BLaER1 treated with 17β-estradiol and CSF1 and Interleukin-3, amounts not matched to agents 10 nM and 100 nM (cell line): ENCODE data around the gene QSOX2.

Experiments used
- H3K27ac ChIP-seq, 11 experiments: shearing (Covaris generic); formaldehyde crosslinking; 2 replicates each; pipeline ENCODE4 v1.8.1; 2022
- H3K27me3 ChIP-seq, 11 experiments: shearing (Covaris generic); formaldehyde crosslinking; 2 replicates each; pipeline ENCODE4 v1.8.1; 2022
- H3K36me3 ChIP-seq, 11 experiments: shearing (Covaris generic); formaldehyde crosslinking; 2 replicates each; pipeline ENCODE4 v1.8.1; 2022
- H3K4me1 ChIP-seq, 10 experiments: shearing (Covaris generic); formaldehyde crosslinking; 2 replicates each; pipeline ENCODE4 v1.8.1; 2022
- H3K4me2 ChIP-seq, 11 experiments: shearing (Covaris generic); formaldehyde crosslinking; 2 replicates each; pipeline ENCODE4 v1.8.1; 2022
- H3K4me3 ChIP-seq, 10 experiments: shearing (Covaris generic); formaldehyde crosslinking; 2 replicates each; pipeline ENCODE4 v1.8.1; 2022
- H3K9ac ChIP-seq, 11 experiments: shearing (Covaris generic); formaldehyde crosslinking; 2 replicates each; pipeline ENCODE4 v1.8.1; 2022
- H3K9me3 ChIP-seq, 11 experiments: shearing (Covaris generic); formaldehyde crosslinking; replicated peaks in 1 of 11; 2 replicates each; pipeline ENCODE4 v1.8.1; 2022
- H4K20me1 ChIP-seq, 11 experiments: shearing (Covaris generic); formaldehyde crosslinking; 2 replicates each; pipeline ENCODE4 v1.8.1; 2022
- Cebpa-rat ChIP-seq, 11 experiments: shearing (Covaris generic); IDR thresholded peaks; 2 replicates each; pipeline ENCODE4 v1.8.1; 2022

QSOX2 gene

GRCh38 chr9:136209232-136209631 lies 36.4 kb downstream of the QSOX2 start:
- no peak for TF ChIP-seq Cebpa-rat (IDR thresholded peaks at IDR 0.05)
- Histone ChIP-seq H3K4me2 (no peak overlapping the region), H3K36me3 (peaks cover 35 to 82% (median 67%) of the 10 kb centered on the region in 11 experiments), H3K4me3 (no peak overlapping the region), H3K27ac (no peak overlapping the region), H3K9ac (no peak overlapping the region), H3K27me3 (peaks cover 17 to 23% (median 19%) of the 10 kb centered on the region in 11 experiments), H3K4me1 (peaks cover 0 to 32% (median 8%) of the 10 kb centered on the region in 10 experiments; a peak in 11 of 20 replicates), H4K20me1 (peaks cover 0 to 97% (median 94%) of the 10 kb centered on the region in 11 experiments; a peak in 18 of 22 replicates), H3K9me3 (peaks cover 0 to 8% (median 6%) of the 10 kb centered on the region in 11 experiments; a peak in 10 of 22 replicates)

GRCh38 chr9:136208675-136209074 lies 36.9 kb downstream of the QSOX2 start:
- no peak overlapping the region for H3K4me2 ChIP-seq
- H3K9me3 ChIP-seq: peaks cover 0 to 4% (median under 1%) of the 10 kb centered on the region in 11 experiments; a peak in 4 of 22 replicates
- H3K36me3 ChIP-seq: peaks cover 30 to 76% (median 61%) of the 10 kb centered on the region in 11 experiments
- H3K4me3 ChIP-seq: no peak overlapping the region
- H3K9ac ChIP-seq: no peak overlapping the region
- peaks cover 22 to 29% (median 24%) of the 10 kb centered on the region in 11 experiments for H3K27me3 ChIP-seq
- peaks cover 0 to 97% (median 95%) of the 10 kb centered on the region in 11 experiments; a peak in 18 of 22 replicates for H4K20me1 ChIP-seq
- peaks cover 0 to 32% (median 8%) of the 10 kb centered on the region in 10 experiments; a peak in 11 of 20 replicates for H3K4me1 ChIP-seq
- no peak overlapping the region for H3K27ac ChIP-seq
- TF ChIP-seq Cebpa-rat (IDR thresholded peaks at IDR 0.05): no peak

GRCh38 chr9:136207616-136208015 lies 38.0 kb downstream of the QSOX2 start:
- Histone ChIP-seq H3K36me3 (peaks cover 20 to 66% (median 50%) of the 10 kb centered on the region in 11 experiments), H4K20me1 (peaks cover 0 to 96% (median 90%) of the 10 kb centered on the region in 11 experiments; a peak in 18 of 22 replicates), H3K4me3 (no peak overlapping the region), H3K4me1 (peaks cover 0 to 29% (median 8%) of the 10 kb centered on the region in 10 experiments; a peak in 11 of 20 replicates), H3K9ac (no peak overlapping the region), H3K9me3 (no peaks in the 10 kb centered on the region), H3K27me3 (peaks cover 32 to 40% (median 35%) of the 10 kb centered on the region in 11 experiments), H3K27ac (no peak overlapping the region), H3K4me2 (peak overlapping the region in 4 of 11 experiments; percentile 7 to 44 (median 36); a peak in 6 of 22 replicates)
- no peak for TF ChIP-seq Cebpa-rat (IDR thresholded peaks at IDR 0.05)

GRCh38 chr9:136206602-136207275 lies 38.9 kb downstream of the QSOX2 start:
- H3K9me3 ChIP-seq: peaks cover 0 to 3% (median 0%) of the 10 kb centered on the region in 11 experiments; a peak in 1 of 22 replicates
- H3K4me3 ChIP-seq: no peak overlapping the region
- H3K9ac ChIP-seq: no peak overlapping the region
- H3K27ac ChIP-seq: no peak overlapping the region
- H3K4me1 ChIP-seq: peaks cover 0 to 20% (median 5%) of the 10 kb centered on the region in 10 experiments; a peak in 11 of 20 replicates
- peaks cover 11 to 57% (median 42%) of the 10 kb centered on the region in 11 experiments for H3K36me3 ChIP-seq
- no peak overlapping the region; a peak in 2 of 22 replicates for H3K4me2 ChIP-seq
- peaks cover 41 to 48% (median 44%) of the 10 kb centered on the region in 11 experiments for H3K27me3 ChIP-seq
- TF ChIP-seq Cebpa-rat (IDR thresholded peaks at IDR 0.05): no peak
- peaks cover 0 to 96% (median 82%) of the 10 kb centered on the region in 11 experiments; a peak in 18 of 22 replicates for H4K20me1 ChIP-seq

GRCh38 chr9:136205707-136205992 lies 40.0 kb downstream of the QSOX2 start:
- H3K9ac ChIP-seq: no peak overlapping the region
- peaks cover 52 to 59% (median 55%) of the 10 kb centered on the region in 11 experiments for H3K27me3 ChIP-seq
- H4K20me1 ChIP-seq: peaks cover 0 to 96% (median 82%) of the 10 kb centered on the region in 11 experiments; a peak in 18 of 22 replicates
- H3K9me3 ChIP-seq: peaks cover 0 to 8% (median 0%) of the 10 kb centered on the region in 11 experiments; a peak in 1 of 22 replicates
- H3K36me3 ChIP-seq: peaks cover under 1 to 46% (median 31%) of the 10 kb centered on the region in 11 experiments; a peak in 21 of 22 replicates
- TF ChIP-seq Cebpa-rat (IDR thresholded peaks at IDR 0.05): no peak
- no peak overlapping the region for H3K4me2 ChIP-seq
- H3K4me1 ChIP-seq: peaks cover 0 to 15% (median 5%) of the 10 kb centered on the region in 10 experiments; a peak in 9 of 20 replicates
- no peak overlapping the region for H3K27ac ChIP-seq
- H3K4me3 ChIP-seq: no peak overlapping the region

- H4K20me1 ChIP-seq: peaks cover 0 to 97% (median 83%) of the 10 kb centered on the region in 11 experiments; a peak in 18 of 22 replicates
- no peak for TF ChIP-seq Cebpa-rat (IDR thresholded peaks at IDR 0.05)
- H3K4me2 ChIP-seq: no peak within 1 kb of the TSS
- H3K4me3 ChIP-seq: no peak within 1 kb of the TSS
- H3K27me3 ChIP-seq: peaks cover 58 to 65% (median 60%) of the 10 kb centered on the region in 11 experiments
- peaks cover 0 to 11% (median 0%) of the 10 kb centered on the region in 11 experiments; a peak in 2 of 22 replicates for H3K9me3 ChIP-seq
- H3K4me1 ChIP-seq: peaks cover 0 to 15% (median 5%) of the 10 kb centered on the region in 10 experiments; a peak in 9 of 20 replicates
- H3K27ac ChIP-seq: no peak within 1 kb of the TSS
- peaks cover 0 to 41% (median 27%) of the 10 kb centered on the region in 11 experiments; a peak in 21 of 22 replicates for H3K36me3 ChIP-seq
- no peak within 1 kb of the TSS for H3K9ac ChIP-seq
Measured at GRCh38 chr9:136204838-136205706, 40.5 kb downstream of the QSOX2 start, which contains the start of gene LHX3. TSS of gene LHX3 (minus strand) at chr9:136205128. CDS start at chr9:136205012, 116 bp downstream.

GRCh38 chr9:136204145-136204805 lies 41.3 kb downstream of the QSOX2 start:
- Histone ChIP-seq H3K4me1 (peaks cover 0 to 15% (median 5%) of the 10 kb centered on the region in 10 experiments; a peak in 9 of 20 replicates), H4K20me1 (peaks cover 0 to 97% (median 78%) of the 10 kb centered on the region in 11 experiments; a peak in 18 of 22 replicates), H3K36me3 (peaks cover 0 to 33% (median 19%) of the 10 kb centered on the region in 11 experiments; a peak in 20 of 22 replicates), H3K9me3 (peaks cover 0 to 17% (median 5%) of the 10 kb centered on the region in 11 experiments; a peak in 11 of 22 replicates), H3K9ac (no peak overlapping the region), H3K4me2 (no peak overlapping the region), H3K27ac (no peak overlapping the region), H3K4me3 (no peak overlapping the region), H3K27me3 (peaks cover 66 to 73% (median 68%) of the 10 kb centered on the region in 11 experiments)
- no peak for TF ChIP-seq Cebpa-rat (IDR thresholded peaks at IDR 0.05)
